ENCODE data around the gene RACGAP1. TPM values are rescaled to one million over a fixed set of nuclear protein-coding genes. Genes with fewer than 3 reads are reported as not detected.

The RACGAP1 gene
- total RNA-seq, 6 experiments from 2014 or later = 52.6 to 119 (median 104) TPM

DNA sequence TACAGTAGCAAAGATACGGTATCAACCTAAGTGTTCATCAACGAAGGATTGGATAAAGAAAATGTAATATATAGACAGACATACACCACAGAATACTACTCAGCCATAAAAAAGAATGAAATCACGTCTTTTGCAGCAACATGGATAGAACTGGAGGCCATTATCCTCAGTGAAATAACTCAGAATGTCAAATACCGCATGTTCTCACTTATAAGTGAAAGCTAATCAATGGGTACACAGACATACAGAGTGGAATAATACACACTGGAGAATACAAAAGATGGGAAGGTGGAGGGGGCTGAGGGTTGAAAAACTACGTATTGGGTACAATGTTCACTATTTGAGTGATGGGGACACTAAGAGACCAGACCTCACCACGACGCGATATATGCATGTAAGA is 1.1 kb downstream of the RACGAP1 start:
- no peaks in the 10 kb centered on the region; the same call in 1 of the 2 replicates for H3K27me3 Mint-ChIP-seq (ENCODE audit: insufficient read depth)
- H3K4me1 Mint-ChIP-seq (ENCODE audit: low read depth) = peaks cover 54% of the 10 kb centered on the region
- TF ChIP-seq, protein P1, sequence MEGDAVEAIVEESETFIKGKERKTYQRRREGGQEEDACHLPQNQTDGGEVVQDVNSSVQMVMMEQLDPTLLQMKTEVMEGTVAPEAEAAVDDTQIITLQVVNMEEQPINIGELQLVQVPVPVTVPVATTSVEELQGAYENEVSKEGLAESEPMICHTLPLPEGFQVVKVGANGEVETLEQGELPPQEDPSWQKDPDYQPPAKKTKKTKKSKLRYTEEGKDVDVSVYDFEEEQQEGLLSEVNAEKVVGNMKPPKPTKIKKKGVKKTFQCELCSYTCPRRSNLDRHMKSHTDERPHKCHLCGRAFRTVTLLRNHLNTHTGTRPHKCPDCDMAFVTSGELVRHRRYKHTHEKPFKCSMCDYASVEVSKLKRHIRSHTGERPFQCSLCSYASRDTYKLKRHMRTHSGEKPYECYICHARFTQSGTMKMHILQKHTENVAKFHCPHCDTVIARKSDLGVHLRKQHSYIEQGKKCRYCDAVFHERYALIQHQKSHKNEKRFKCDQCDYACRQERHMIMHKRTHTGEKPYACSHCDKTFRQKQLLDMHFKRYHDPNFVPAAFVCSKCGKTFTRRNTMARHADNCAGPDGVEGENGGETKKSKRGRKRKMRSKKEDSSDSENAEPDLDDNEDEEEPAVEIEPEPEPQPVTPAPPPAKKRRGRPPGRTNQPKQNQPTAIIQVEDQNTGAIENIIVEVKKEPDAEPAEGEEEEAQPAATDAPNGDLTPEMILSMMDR (IDR thresholded peaks at IDR 0.05) = no peak
- DNase-seq = no peak
- H3K27ac Mint-ChIP-seq = peak overlapping the region; percentile 94
- H3K36me3 Mint-ChIP-seq (ENCODE audit: low read depth) = peaks cover 22% of the 10 kb centered on the region
- no peaks in the 10 kb centered on the region for H3K9me3 Mint-ChIP-seq
- peak overlapping the region; percentile 97 for H3K4me3 Mint-ChIP-seq

DNA sequence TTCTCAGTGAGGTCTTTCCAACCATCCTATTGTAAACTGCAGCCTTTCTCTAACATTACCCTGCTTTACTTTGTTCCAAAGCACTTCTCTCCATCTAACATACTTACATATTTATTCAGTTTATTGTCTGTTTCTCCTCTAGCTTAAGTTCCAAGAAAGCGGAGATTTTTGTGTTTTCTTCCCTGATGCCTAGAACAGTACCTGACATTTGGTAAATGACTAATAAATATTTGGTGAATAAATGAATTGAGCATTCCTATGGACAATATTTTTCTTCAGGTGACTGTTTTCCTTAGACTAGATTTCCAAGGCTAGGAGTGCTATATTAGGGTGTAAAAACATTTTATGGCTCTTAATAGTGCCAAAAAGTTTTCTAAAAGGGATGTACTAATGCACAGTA is 2.4 kb downstream of the RACGAP1 start:
- Mint-ChIP-seq H3K4me3 (peak overlapping the region; percentile 97; the same call in 1 of the 2 replicates), H3K27me3 (ENCODE audit: insufficient read depth) (no peaks in the 10 kb centered on the region; the same call in 1 of the 2 replicates), H3K36me3 (ENCODE audit: low read depth) (peaks cover 22% of the 10 kb centered on the region), H3K9me3 (no peaks in the 10 kb centered on the region), H3K4me1 (ENCODE audit: low read depth) (peaks cover 67% of the 10 kb centered on the region), H3K27ac (no peak overlapping the region; the same call in 1 of the 2 replicates)
- TF ChIP-seq, protein P1 (IDR thresholded peaks at IDR 0.05) = no peak
- no peak for DNase-seq

DNA sequence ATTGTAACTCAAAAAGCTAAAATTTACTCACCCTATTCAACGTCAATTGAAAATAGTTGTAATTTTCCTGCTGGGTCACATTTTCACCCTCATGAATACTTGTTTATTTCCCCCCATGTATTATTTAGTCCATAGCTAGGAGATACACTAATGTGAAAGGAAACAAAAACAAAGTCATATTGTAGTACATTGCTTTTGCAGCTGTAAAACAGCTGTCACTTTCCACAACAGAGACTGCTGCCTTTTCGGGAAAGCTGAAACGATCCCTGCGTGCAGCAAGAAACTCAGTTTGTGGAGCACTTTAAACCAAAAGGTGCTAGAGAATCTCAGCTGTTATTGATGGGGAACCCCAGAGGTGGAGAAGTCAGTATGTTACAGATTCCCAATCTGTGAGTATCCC is 4.3 kb downstream of the RACGAP1 start:
- peaks cover 83% of the 10 kb centered on the region for H3K4me1 Mint-ChIP-seq (ENCODE audit: low read depth)
- no peak for DNase-seq

DNA sequence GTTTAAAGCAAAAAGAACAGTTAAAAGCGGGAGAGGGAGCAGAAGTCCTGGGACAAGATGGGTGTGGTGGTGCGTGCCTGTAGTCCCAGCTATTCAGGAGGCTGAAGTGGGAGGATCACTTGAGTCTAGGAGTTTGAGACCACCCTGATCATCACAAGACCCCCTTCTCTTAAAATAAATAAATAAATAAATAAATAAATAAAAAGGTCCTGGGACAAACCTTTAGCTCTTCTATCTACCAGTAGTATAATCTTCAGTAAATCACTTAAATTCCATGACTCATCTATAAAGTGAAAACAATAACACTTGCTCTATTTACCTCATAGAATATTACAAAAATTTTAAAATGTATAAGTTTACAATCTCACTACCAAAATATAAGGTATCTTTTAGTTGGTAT is 5.8 kb downstream of the RACGAP1 start:
- TF ChIP-seq, protein P1 (IDR thresholded peaks at IDR 0.05) = no peak
- peaks cover 21% of the 10 kb centered on the region for H3K36me3 Mint-ChIP-seq (ENCODE audit: low read depth)
- no peak overlapping the region for H3K4me3 Mint-ChIP-seq
- no peak for DNase-seq
- H3K4me1 Mint-ChIP-seq (ENCODE audit: low read depth) = peaks cover 75% of the 10 kb centered on the region
- peak overlapping the region; percentile 90; the same call in 1 of the 2 replicates for H3K27ac Mint-ChIP-seq
- no peaks in the 10 kb centered on the region for H3K9me3 Mint-ChIP-seq
- H3K27me3 Mint-ChIP-seq (ENCODE audit: insufficient read depth) = no peaks in the 10 kb centered on the region; the same call in 1 of the 2 replicates

More for the DNA sequence above, 4.3 kb downstream of the RACGAP1 start:
- TF ChIP-seq, protein P1 (IDR thresholded peaks at IDR 0.05) = no peak
- peaks cover 27% of the 10 kb centered on the region for H3K36me3 Mint-ChIP-seq (ENCODE audit: low read depth)
- no peaks in the 10 kb centered on the region; the same call in 1 of the 2 replicates for H3K27me3 Mint-ChIP-seq (ENCODE audit: insufficient read depth)
- H3K4me3 Mint-ChIP-seq = peak overlapping the region; percentile 56
- H3K27ac Mint-ChIP-seq = peak overlapping the region; percentile 42
- no peaks in the 10 kb centered on the region for H3K9me3 Mint-ChIP-seq

DNA sequence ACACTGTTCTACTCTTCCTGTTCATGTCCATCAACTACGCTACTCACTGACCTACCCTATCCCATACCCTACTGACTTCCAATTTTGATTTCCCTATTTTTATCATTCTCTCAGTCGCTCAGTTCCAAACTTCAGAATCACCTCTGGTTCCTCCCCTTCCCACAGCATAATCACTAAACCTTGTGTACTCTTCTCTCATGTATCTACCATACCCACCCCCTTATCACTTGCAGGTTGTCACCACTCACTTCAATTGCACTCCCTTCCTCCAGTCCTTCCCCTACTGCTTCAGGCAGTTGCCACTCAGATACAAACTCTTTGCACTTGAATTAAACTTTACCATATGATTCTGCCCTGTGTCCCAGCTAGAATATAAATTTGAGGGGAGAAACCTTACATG is 6.3 kb downstream of the RACGAP1 start:
- no peak for DNase-seq
- no peaks in the 10 kb centered on the region; the same call in 1 of the 2 replicates for H3K27me3 Mint-ChIP-seq (ENCODE audit: insufficient read depth)
- H3K4me3 Mint-ChIP-seq = peak overlapping the region; percentile 13; the same call in 1 of the 2 replicates
- H3K9me3 Mint-ChIP-seq = no peaks in the 10 kb centered on the region
- TF ChIP-seq, protein P1 (IDR thresholded peaks at IDR 0.05) = no peak
- H3K27ac Mint-ChIP-seq = peak overlapping the region; percentile 90
- H3K36me3 Mint-ChIP-seq (ENCODE audit: low read depth) = peaks cover 15% of the 10 kb centered on the region
- H3K4me1 Mint-ChIP-seq (ENCODE audit: low read depth) = peaks cover 75% of the 10 kb centered on the region

All from HFFc6 (cell line).